CD4-positive, alpha-beta T cell (primary cell): ENCODE measurements around the gene FOXO1. TPM values are rescaled to one million over a fixed set of nuclear protein-coding genes. Genes with fewer than 3 reads are reported as not detected.

Experiments
- ATAC-seq: fragments of 200-7000 bp; cut with Tn5 transposase; one replicate; pipeline ENCODE4 v1.10.0; 2022; ENCODE audit warnings: mild to moderate bottlenecking; ENCODE audit not compliant: poor library complexity
- CTCF ChIA-PET: fragments of 350-600 bp; sonication (Branson Sonifier 250); formaldehyde crosslinking; loops from one replicate; lab custom pipeline; 2021; ENCODE audit warnings: antibody characterized with exemption, inconsistent platforms; lab: Charles Lee
- POLR2A ChIA-PET: fragments of 350-600 bp; sonication (Branson Sonifier 250); formaldehyde crosslinking; loops from one replicate; lab custom pipeline; 2021; ENCODE audit warnings: antibody characterized with exemption, inconsistent platforms; lab: Charles Lee
- DNase-seq, 14 experiments: peaks; one replicate each; pipeline ENCODE4 v3.0.0-alpha.2; 2013 to 2020; ENCODE audit warnings: mixed read lengths in 2 of 14
- H3K27ac ChIP-seq, 2 donors: one replicate each; pipeline versions ENCODE4 v1.5.1 to v1.7.0; 2013; ENCODE audit warnings: low read length in 2 of 2, low read depth in 1 of 2, mild to moderate bottlenecking in 1 of 2
- H3K27me3 ChIP-seq, 2 experiments: 1 replicate in 1 of 2; 2 replicates in 1 of 2; pipeline versions ENCODE4 v1.6.1 to v1.7.0; 2013; ENCODE audit warnings: low read length in 2 of 2, control low read depth in 1 of 2, mild to moderate bottlenecking in 1 of 2, moderate library complexity in 1 of 2; ENCODE audit not compliant: insufficient read depth in 2 of 2, control insufficient read depth in 1 of 2
- H3K36me3 ChIP-seq: one replicate; pipeline ENCODE4 v1.6.1; 2013; ENCODE audit warnings: low read length, control low read depth; ENCODE audit not compliant: insufficient read depth
- H3K4me1 ChIP-seq: one replicate; pipeline ENCODE4 v1.6.1; 2013; ENCODE audit warnings: low read length, control low read depth; ENCODE audit not compliant: insufficient read depth
- H3K4me3 ChIP-seq: one replicate; pipeline ENCODE4 v1.5.1; 2013; ENCODE audit warnings: mild to moderate bottlenecking, low read length, moderate library complexity
- H3K9me3 ChIP-seq, 2 experiments: 1 replicate in 1 of 2; 2 replicates in 1 of 2; pipeline versions ENCODE4 v1.6.1 to v1.7.0; 2013; ENCODE audit warnings: low read length in 2 of 2, mild to moderate bottlenecking in 2 of 2, control low read depth in 1 of 2, moderate library complexity in 1 of 2; ENCODE audit not compliant: control insufficient read depth in 1 of 2, insufficient read depth in 1 of 2
- H3K27ac Mint-ChIP-seq: one replicate; pipeline ENCODE4 v1.8.0; 2020; ENCODE audit warnings: mixed read lengths
- H3K27me3 Mint-ChIP-seq: one replicate; pipeline ENCODE4 v1.8.0; 2021; ENCODE audit warnings: mixed read lengths
- H3K36me3 Mint-ChIP-seq: one replicate; pipeline ENCODE4 v1.8.0; 2021; ENCODE audit warnings: low read depth, mixed read lengths
- H3K4me1 Mint-ChIP-seq: one replicate; pipeline ENCODE4 v1.8.0; 2021; ENCODE audit warnings: low read depth, mixed read lengths
- H3K4me3 Mint-ChIP-seq: one replicate; pipeline ENCODE4 v1.8.0; 2020; ENCODE audit warnings: mild to moderate bottlenecking, mixed read lengths
- H3K9me3 Mint-ChIP-seq: one replicate; pipeline ENCODE4 v1.8.0; 2020; ENCODE audit warnings: mixed read lengths
- intact Hi-C, 2 experiments: fragments of 100-400 bp; cut with DNase I in 1 of 2; cut with micrococcal nuclease in 1 of 2; formaldehyde crosslinking; loops; one replicate each; pipeline versions ENCODE4 v1.15.1 to v1.9.0; 2023 to 2025; cut with DNase I, micrococcal nuclease
- total RNA-seq, 174 experiments: library from RNA in 2 of 174; stranded (reverse) in 2 of 174; gene quantifications; one replicate each; pipeline ENCODE4 v1.2.3 and lab custom pipeline; 2021 to 2026
- TF ChIP-seq, protein P1 (sequence below): fragments of 200-600 bp; IDR thresholded peaks from one replicate; pipeline ENCODE4 v1.8.0; 2022; ENCODE audit warnings: antibody characterized with exemption, mild to moderate bottlenecking

The FOXO1 gene
- total RNA-seq, 2 experiments from 2014 or later = 93.1 to 101 TPM

DNA sequence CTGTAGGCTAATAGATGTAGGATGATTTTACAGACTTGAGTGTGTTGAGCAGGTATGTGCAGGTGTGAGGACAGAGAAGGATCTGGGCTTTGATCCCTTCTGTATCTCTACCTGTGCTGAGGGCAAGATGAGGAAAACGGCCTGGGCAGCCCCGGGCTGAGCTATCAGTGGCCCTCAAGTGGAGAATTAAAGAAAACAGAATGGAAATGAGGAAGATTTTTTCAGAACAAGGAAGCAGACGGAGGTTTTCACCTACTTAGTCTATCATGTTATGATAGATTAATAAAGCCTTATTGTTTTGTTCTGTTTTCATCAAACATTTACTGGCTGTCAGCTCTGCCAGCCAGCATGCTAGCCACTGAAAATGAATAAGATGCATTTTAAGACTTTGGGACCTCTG, 22.3 kb upstream of the FOXO1 start:
- intact Hi-C loops = no loop called here
- H3K36me3 Mint-ChIP-seq = no peaks in the 10 kb centered on the region
- no peaks in the 10 kb centered on the region for H3K9me3 Mint-ChIP-seq
- H3K36me3 ChIP-seq = no peaks in the 10 kb centered on the region
- POLR2A ChIA-PET = no interaction called here
- ATAC-seq = no peak
- TF ChIP-seq, protein P1, sequence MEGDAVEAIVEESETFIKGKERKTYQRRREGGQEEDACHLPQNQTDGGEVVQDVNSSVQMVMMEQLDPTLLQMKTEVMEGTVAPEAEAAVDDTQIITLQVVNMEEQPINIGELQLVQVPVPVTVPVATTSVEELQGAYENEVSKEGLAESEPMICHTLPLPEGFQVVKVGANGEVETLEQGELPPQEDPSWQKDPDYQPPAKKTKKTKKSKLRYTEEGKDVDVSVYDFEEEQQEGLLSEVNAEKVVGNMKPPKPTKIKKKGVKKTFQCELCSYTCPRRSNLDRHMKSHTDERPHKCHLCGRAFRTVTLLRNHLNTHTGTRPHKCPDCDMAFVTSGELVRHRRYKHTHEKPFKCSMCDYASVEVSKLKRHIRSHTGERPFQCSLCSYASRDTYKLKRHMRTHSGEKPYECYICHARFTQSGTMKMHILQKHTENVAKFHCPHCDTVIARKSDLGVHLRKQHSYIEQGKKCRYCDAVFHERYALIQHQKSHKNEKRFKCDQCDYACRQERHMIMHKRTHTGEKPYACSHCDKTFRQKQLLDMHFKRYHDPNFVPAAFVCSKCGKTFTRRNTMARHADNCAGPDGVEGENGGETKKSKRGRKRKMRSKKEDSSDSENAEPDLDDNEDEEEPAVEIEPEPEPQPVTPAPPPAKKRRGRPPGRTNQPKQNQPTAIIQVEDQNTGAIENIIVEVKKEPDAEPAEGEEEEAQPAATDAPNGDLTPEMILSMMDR = no peak
- CTCF ChIA-PET = no interaction called here
- H3K27ac ChIP-seq = no peak overlapping the region
- no peaks in the 10 kb centered on the region for H3K27me3 ChIP-seq
- H3K4me3 ChIP-seq = no peak overlapping the region
- H3K4me3 Mint-ChIP-seq = no peak overlapping the region
- no peaks in the 10 kb centered on the region for H3K27me3 Mint-ChIP-seq
- no peaks in the 10 kb centered on the region for H3K4me1 ChIP-seq
- H3K27ac Mint-ChIP-seq = no peak overlapping the region
- no peaks in the 10 kb centered on the region for H3K9me3 ChIP-seq
- H3K4me1 Mint-ChIP-seq = no peaks in the 10 kb centered on the region
- no peak for DNase-seq

- Histone ChIP-seq H3K9me3 (no peaks in the 10 kb centered on the region), H3K4me1 (no peaks in the 10 kb centered on the region), H3K4me3 (no peak overlapping the region), H3K27ac (no peak overlapping the region), H3K36me3 (no peaks in the 10 kb centered on the region), H3K27me3 (no peaks in the 10 kb centered on the region)
- Mint-ChIP-seq H3K27ac (no peak overlapping the region), H3K36me3 (no peaks in the 10 kb centered on the region), H3K4me3 (no peak overlapping the region), H3K9me3 (no peaks in the 10 kb centered on the region), H3K27me3 (no peaks in the 10 kb centered on the region), H3K4me1 (peaks cover 13% of the 10 kb centered on the region)
- DNase-seq (peak in 3 of 14 experiments; percentile 39 to 57 (median 48)), ATAC-seq (peak; percentile 52)
- ChIA-PET POLR2A (interaction anchor here (0.9 to 2.0 kb wide), 7 partner anchors 15 to 613 kb away, joined by 3 to 9 read pairs (median 4); no protein-coding TSS in a partner anchor), CTCF (interaction anchor here (0.7 to 3.4 kb wide), 5 partner anchors 14 to 740 kb away, joined by 3 to 22 read pairs (median 15); no protein-coding TSS in a partner anchor)
- intact Hi-C loops = loop anchor here (1.0 to 2.0 kb wide), 5 partner anchors 613 to 998 kb away; no protein-coding TSS in a partner anchor
- TF ChIP-seq, protein P1 = peak; percentile 89
Measured at GRCh38 chr13:40682449-40683240, 16.2 kb upstream of the FOXO1 start.

GRCh38 chr13:40681341-40682146, 15.1 kb upstream of the FOXO1 start:
- CTCF ChIA-PET = interaction anchor here (0.7 to 3.4 kb wide), 4 partner anchors 13 to 739 kb away, joined by 4 to 22 read pairs (median 10); no protein-coding TSS in a partner anchor
- TF ChIP-seq, protein P1 = no peak
- Histone ChIP-seq H3K27ac (no peak overlapping the region), H3K9me3 (no peaks in the 10 kb centered on the region), H3K27me3 (no peaks in the 10 kb centered on the region), H3K4me3 (no peak overlapping the region), H3K4me1 (no peaks in the 10 kb centered on the region), H3K36me3 (no peaks in the 10 kb centered on the region)
- no peak for ATAC-seq
- intact Hi-C loops = loop anchor here (1.0 to 2.0 kb wide), 3 partner anchors 612 to 905 kb away; no protein-coding TSS in a partner anchor
- H3K27ac Mint-ChIP-seq = no peak overlapping the region
- H3K4me3 Mint-ChIP-seq = no peak overlapping the region
- POLR2A ChIA-PET = interaction anchor here (1.3 to 1.5 kb wide), 2 partner anchors 17 to 475 kb away, joined by 4 to 9 read pairs; no protein-coding TSS in a partner anchor
- DNase-seq = no peak
- H3K27me3 Mint-ChIP-seq = no peaks in the 10 kb centered on the region
- H3K9me3 Mint-ChIP-seq = no peaks in the 10 kb centered on the region
- H3K36me3 Mint-ChIP-seq = no peaks in the 10 kb centered on the region
- peaks cover 13% of the 10 kb centered on the region for H3K4me1 Mint-ChIP-seq
